Endothelial cell of hepatic sinusoid (primary cell): ENCODE data around the gene CEP295NL.
"Not testable (repeated sequence)": the region's sequence is repeated elsewhere in the genome, so short reads cannot be mapped to it uniquely, and the experiment has no call there.

Experiments used
- in situ Hi-C: cut with HindIII; loops from 2 replicates; pipeline ENCODE4 v1.10.0; 2017; ENCODE audit warnings: low sequenced_read_pairs

CEP295NL gene

GRCh38 chr17:78891406-78892061 is 11.5 kb downstream of the CEP295NL start:
- in situ Hi-C loops = no loop called here

GRCh38 chr17:78890498-78890897 is 12.5 kb downstream of the CEP295NL start:
- in situ Hi-C loops = no loop called here

- in situ Hi-C loops = not testable (repeated sequence)
Observed at GRCh38 chr17:78890096-78890495, 12.9 kb downstream of the CEP295NL start.

- in situ Hi-C loops = no loop called here
Observed at GRCh38 chr17:78889531-78889930, 13.5 kb downstream of the CEP295NL start.

- in situ Hi-C loops = no loop called here
Observed at GRCh38 chr17:78888941-78889518, 14.0 kb downstream of the CEP295NL start.

- in situ Hi-C loops = no loop called here
Observed at GRCh38 chr17:78886954-78887353, 16.0 kb downstream of the CEP295NL start.

- in situ Hi-C loops = no loop called here
Observed at GRCh38 chr17:78885956-78886355, 17.0 kb downstream of the CEP295NL start.

GRCh38 chr17:78884876-78885667 is 17.9 kb downstream of the CEP295NL start:
- in situ Hi-C loops = no loop called here

- in situ Hi-C loops = no loop called here
Observed at GRCh38 chr17:78884148-78884825, 18.7 kb downstream of the CEP295NL start.

GRCh38 chr17:78883533-78884131 is 19.4 kb downstream of the CEP295NL start:
- in situ Hi-C loops = no loop called here

GRCh38 chr17:78883089-78883532 is 19.9 kb downstream of the CEP295NL start:
- in situ Hi-C loops = no loop called here

- in situ Hi-C loops = no loop called here
Observed at GRCh38 chr17:78882540-78883088, 20.4 kb downstream of the CEP295NL start.

- in situ Hi-C loops = no loop called here
Observed at GRCh38 chr17:78879635-78880186, 23.3 kb downstream of the CEP295NL start.

GRCh38 chr17:78878871-78879527 is 24.0 kb downstream of the CEP295NL start:
- in situ Hi-C loops = no loop called here

- in situ Hi-C loops = no loop called here
Observed at GRCh38 chr17:78878261-78878660, 24.7 kb downstream of the CEP295NL start.

GRCh38 chr17:78876954-78877517 is 26.0 kb downstream of the CEP295NL start:
- in situ Hi-C loops = not testable (repeated sequence)

- in situ Hi-C loops = no loop called here
Observed at GRCh38 chr17:78876094-78876597, 26.9 kb downstream of the CEP295NL start.

- in situ Hi-C loops = no loop called here
Observed at GRCh38 chr17:78875363-78876093, 27.5 kb downstream of the CEP295NL start.
